IMR-90 (cell line): Measurements from ENCODE around the gene TMEM209. TPM values are rescaled to one million over a fixed set of nuclear protein-coding genes. Genes with fewer than 3 reads are reported as not detected.
"Not testable (repeated sequence)": the region's sequence is repeated elsewhere in the genome, so short reads cannot be mapped to it uniquely, and the experiment has no call there.

Experiments used
- ATAC-seq: fragments of 200-7000 bp; cut with Tn5 transposase; 2 replicates; pipeline ENCODE4 v1.9.1; 2020; ENCODE audit warnings: low read depth, mild to moderate bottlenecking, moderate library complexity
- BruUV-seq: library from RNA; stranded (reverse); fragments of 400-500 nt; replicated peaks from 2 replicates; lab custom pipeline; 2021; lab: Mats Ljungman, UMichigan
- CTCF ChIA-PET: fragments of 300-600 bp; formaldehyde crosslinking; extraction: SDS; loops from one replicate; lab custom pipeline; 2021; ENCODE audit warnings: antibody characterized with exemption; lab: Yijun Ruan, JAX
- POLR2A ChIA-PET: fragments of 300-600 bp; sonication (Branson Sonifier 250); formaldehyde crosslinking; loops from one replicate; lab custom pipeline; 2022; ENCODE audit warnings: antibody characterized with exemption; ENCODE audit not compliant: unreplicated experiment; lab: Charles Lee
- DNase-seq: peaks from one replicate; pipeline ENCODE4 v3.0.0; 2013
- H2AFZ ChIP-seq: replicated peaks from 2 replicates; pipeline ENCODE3; 2013; ENCODE audit warnings: low read length, mild to moderate bottlenecking; ENCODE audit not compliant: poor library complexity
- H2AK5ac ChIP-seq: 2 replicates; pipeline ENCODE4 v1.6.1; 2013; ENCODE audit warnings: low read depth, low read length, inconsistent platforms
- H2AK9ac ChIP-seq: replicated peaks from 2 replicates; pipeline ENCODE3; 2013; ENCODE audit warnings: mild to moderate bottlenecking, low read depth, low read length, moderate library complexity; ENCODE audit not compliant: poor library complexity
- H2BK120ac ChIP-seq: 2 replicates; pipeline ENCODE4 v1.6.1; 2013; ENCODE audit warnings: low read depth, low read length, inconsistent platforms
- H2BK15ac ChIP-seq: 3 replicates; pipeline ENCODE4 v1.6.1; 2013; ENCODE audit warnings: low read depth, low read length, inconsistent platforms
- H2BK20ac ChIP-seq: 2 replicates; pipeline ENCODE4 v1.6.1; 2013; ENCODE audit warnings: low read depth, mild to moderate bottlenecking, inconsistent platforms, low read length, moderate library complexity
- H2BK5ac ChIP-seq: 2 replicates; pipeline ENCODE4 v1.6.1; 2013; ENCODE audit warnings: mild to moderate bottlenecking, low read depth, low read length, inconsistent platforms; ENCODE audit not compliant: poor library complexity, severe bottlenecking
- H3K14ac ChIP-seq: replicated peaks from 2 replicates; pipeline ENCODE4 v1.6.1; 2013; ENCODE audit warnings: low read depth, low read length, inconsistent platforms
- H3K18ac ChIP-seq: 2 replicates; pipeline ENCODE4 v1.6.1; 2013; ENCODE audit warnings: low read depth, low read length, control low read depth
- H3K23ac ChIP-seq: 2 replicates; pipeline ENCODE4 v1.6.1; 2013; ENCODE audit warnings: low read depth, low read length, inconsistent platforms
- H3K27ac ChIP-seq: 2 replicates; pipeline ENCODE4 v1.5.1; 2013; ENCODE audit warnings: mild to moderate bottlenecking, control low read depth, low read length; ENCODE audit not compliant: insufficient read depth
- H3K27me3 ChIP-seq: 2 replicates; pipeline ENCODE4 v1.6.1; 2013; ENCODE audit warnings: low read length; ENCODE audit not compliant: control insufficient read depth, insufficient read depth
- H3K36me3 ChIP-seq: 2 replicates; pipeline ENCODE4 v1.6.1; 2013; ENCODE audit warnings: low read length, mixed read lengths; ENCODE audit not compliant: control insufficient read depth, insufficient read depth
- H3K4ac ChIP-seq: 2 replicates; pipeline ENCODE4 v1.6.1; 2013; ENCODE audit warnings: low read depth, low read length, inconsistent platforms
- H3K4me1 ChIP-seq: 2 replicates; pipeline ENCODE4 v1.6.1; 2013; ENCODE audit warnings: low read length, mixed read lengths; ENCODE audit not compliant: control insufficient read depth, insufficient read depth
- H3K4me2 ChIP-seq: 2 replicates; pipeline ENCODE4 v1.6.1; 2013; ENCODE audit warnings: low read depth, mild to moderate bottlenecking, control low read depth, low read length, moderate library complexity
- H3K4me3 ChIP-seq: 2 replicates; pipeline ENCODE4 v1.5.1; 2013; ENCODE audit warnings: low read depth, mild to moderate bottlenecking, control low read depth, low read length, moderate library complexity; ENCODE audit not compliant: insufficient read depth
- H3K56ac ChIP-seq: 2 replicates; pipeline ENCODE4 v1.6.1; 2013; ENCODE audit warnings: low read length, inconsistent platforms; ENCODE audit not compliant: insufficient read depth; ENCODE audit errors: extremely low read depth
- H3K79me1 ChIP-seq, 2 experiments: 2 replicates each; pipeline ENCODE4 v1.6.1; 2013; ENCODE audit warnings: low read length in 2 of 2, inconsistent platforms in 1 of 2, low read depth in 1 of 2
- H3K9ac ChIP-seq: 2 replicates; pipeline ENCODE4 v1.6.1; 2013; ENCODE audit warnings: low read depth, low read length, control low read depth
- H3K9me1 ChIP-seq: 2 replicates; pipeline ENCODE4 v1.6.1; 2013; ENCODE audit warnings: low read length, inconsistent platforms; ENCODE audit not compliant: insufficient read depth
- H3K9me3 ChIP-seq: 2 replicates; pipeline ENCODE4 v1.6.1; 2013; ENCODE audit warnings: low read length; ENCODE audit not compliant: control insufficient read depth, insufficient read depth
- H4K20me1 ChIP-seq: 2 replicates; pipeline ENCODE4 v1.6.1; 2013; ENCODE audit warnings: low read length, inconsistent platforms; ENCODE audit not compliant: insufficient read depth
- H4K5ac ChIP-seq: 2 replicates; pipeline ENCODE4 v1.6.1; 2013; ENCODE audit warnings: mild to moderate bottlenecking, low read depth, low read length, control low read depth
- H4K8ac ChIP-seq, 2 experiments: 2 replicates each; pipeline ENCODE4 v1.6.1; 2013; ENCODE audit warnings: low read depth in 2 of 2, low read length in 2 of 2, control low read depth in 1 of 2, inconsistent platforms in 1 of 2
- H4K91ac ChIP-seq: 2 replicates; pipeline ENCODE4 v1.6.1; 2013; ENCODE audit warnings: low read depth, low read length, inconsistent platforms; ENCODE audit not compliant: insufficient read depth
- MAFK ChIP-seq: IDR thresholded peaks from 2 replicates; pipeline ENCODE4 v1.6.1; 2012; ENCODE audit warnings: low read depth, low read length, improper control_type of control experiment
- WGBS, 2 experiments: methylation state at CpG; one replicate each; pipeline versions ENCODE4 v1.1.5 to v1.1.7; 2013; ENCODE audit warnings: missing lambda C conversion rate in 2 of 2; ENCODE audit not compliant: insufficient read length in 1 of 2; ENCODE audit errors: extremely low coverage in 2 of 2; 5-methylcytosine and 5-hydroxymethylcytosine counted together
- dilution Hi-C: fragments of 300-500 bp; cut with HindIII; formaldehyde crosslinking; loops from one replicate; pipeline ENCODE4 v1.14.3; 2018; ENCODE audit warnings: low sequenced_read_pairs; ENCODE audit not compliant: unreplicated experiment
- in situ Hi-C: fragments of 300-500 bp; cut with MboI; formaldehyde crosslinking; loops from 3 replicates; pipeline ENCODE4 v1.14.3; 2019; ENCODE audit warnings: low sequenced_read_pairs, inconsistent platforms, mixed read lengths
- intact Hi-C: fragments of 100-400 bp; cut with micrococcal nuclease; formaldehyde crosslinking; loops from 2 replicates; pipeline ENCODE4 v1.10.0; 2022
- polyA plus RNA-seq, 3 experiments: library from polyadenylated mRNA; depleted of rRNA; stranded (reverse); fragments of >200 nt; gene quantifications; 2 replicates each; pipeline ENCODE4 v1.2.3, GENCODE V29; 2012; ENCODE audit warnings: low replicate concordance in 1 of 3
- total RNA-seq: library from RNA; depleted of rRNA; stranded (reverse); fragments of >200 nt; gene quantifications from 2 replicates; pipeline ENCODE4 v1.2.3, GENCODE V29; 2012

The TMEM209 gene
- total and polyA plus RNA-seq, 2 of the 4 experiments (the other 2 are of a cell fraction) = 8.0 to 11.3 TPM

DNA sequence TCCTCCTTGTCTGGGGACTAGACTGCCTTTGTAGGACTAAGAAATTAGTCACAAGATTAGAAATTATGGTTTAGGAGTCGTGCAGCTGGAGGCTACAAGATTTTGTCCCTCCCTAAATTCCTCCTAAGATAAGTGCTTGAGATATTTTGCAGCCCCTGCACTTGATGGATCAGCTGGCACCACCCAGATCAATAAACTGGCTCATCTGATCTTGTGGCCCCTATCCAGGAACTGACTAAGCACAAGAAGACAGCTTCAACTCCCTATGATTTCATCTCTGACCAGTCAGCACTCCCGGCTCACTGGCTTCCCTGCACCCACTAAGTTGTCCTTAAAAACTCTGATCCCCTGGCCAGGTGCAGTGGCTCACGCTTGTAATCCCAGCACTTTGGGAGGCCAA, 19.7 kb upstream of the TMEM209 start:
- H2BK15ac ChIP-seq, H3K9me1 ChIP-seq, H3K27ac ChIP-seq, H4K5ac ChIP-seq, H2AK9ac ChIP-seq, H4K8ac ChIP-seq, H3K79me1 ChIP-seq, H2BK120ac ChIP-seq, H2AFZ ChIP-seq, H3K36me3 ChIP-seq, POLR2A ChIA-PET, H3K9ac ChIP-seq, H4K20me1 ChIP-seq, H3K14ac ChIP-seq, H3K4me1 ChIP-seq, H3K4ac ChIP-seq, H3K4me2 ChIP-seq, H3K23ac ChIP-seq, BruUV-seq, H4K91ac ChIP-seq, H2BK20ac ChIP-seq, H3K56ac ChIP-seq, dilution Hi-C loops, H3K9me3 ChIP-seq, intact Hi-C loops, H2BK5ac ChIP-seq, H3K4me3 ChIP-seq, in situ Hi-C loops, H3K27me3 ChIP-seq, H3K18ac ChIP-seq, H2AK5ac ChIP-seq: not testable (repeated sequence)
- DNase-seq (peak; percentile 72), ATAC-seq (peak; percentile 35)
- WGBS, 2 experiments = no CpG with 5 or more reads among the region's 3 CpGs
- 0 out of 2 replicates have a peak, but pooled peaks have one; percentile 3 for TF ChIP-seq MAFK
- CTCF ChIA-PET = interaction anchor here (0.7 kb wide), 1 partner anchor 14 kb away, joined by 3 read pairs; no protein-coding TSS in a partner anchor
